Progenitor cell of endocrine pancreas (in vitro differentiated cells): Measurements from ENCODE around the gene CKB. TPM values are rescaled to one million over a fixed set of nuclear protein-coding genes. Genes with fewer than 3 reads are reported as not detected.
A peak's percentile ranks its signal among the peaks of the same experiment; 100 is the strongest.

Experiments used
- DNase-seq: peaks from one replicate; pipeline ENCODE4 v3.0.0; 2021; ENCODE audit warnings: low spot score; ENCODE audit not compliant: unreplicated experiment
- H3K27ac Mint-ChIP-seq: 2 replicates; pipeline ENCODE4 v1.8.0; 2021; ENCODE audit warnings: mild to moderate bottlenecking, moderate library complexity, mixed read lengths
- H3K27me3 Mint-ChIP-seq: 2 replicates; pipeline ENCODE4 v1.8.0; 2021; ENCODE audit warnings: mixed read lengths
- H3K36me3 Mint-ChIP-seq: 2 replicates; pipeline ENCODE4 v1.8.0; 2022; ENCODE audit warnings: mixed read lengths; ENCODE audit not compliant: insufficient read depth
- H3K4me1 Mint-ChIP-seq: 2 replicates; pipeline ENCODE4 v1.8.0; 2021; ENCODE audit warnings: low read depth, mixed read lengths
- H3K4me3 Mint-ChIP-seq: 2 replicates; pipeline ENCODE4 v1.8.0; 2021; ENCODE audit warnings: low read depth, mild to moderate bottlenecking, moderate library complexity, mixed read lengths
- H3K9me3 Mint-ChIP-seq: 2 replicates; pipeline ENCODE4 v1.8.0; 2021; ENCODE audit warnings: low read depth, mixed read lengths
- CTCF ChIP-seq: fragments of 200-600 bp; sonication (generic); IDR thresholded peaks from one replicate; pipeline ENCODE4 v1.5.0; 2021; ENCODE audit warnings: antibody characterized with exemption, mild to moderate bottlenecking; ENCODE audit not compliant: unreplicated experiment
- total RNA-seq: library from RNA; stranded (reverse); gene quantifications from 2 replicates; pipeline ENCODE4 v1.2.1, GENCODE V29; 2021

The CKB gene
- total RNA-seq, 1 donor from 2014 or later, result 983 TPM

GRCh38 chr14:103558071-103558882 lies 35.6 kb upstream of the CKB start:
- TF ChIP-seq CTCF, result no peak

DNA sequence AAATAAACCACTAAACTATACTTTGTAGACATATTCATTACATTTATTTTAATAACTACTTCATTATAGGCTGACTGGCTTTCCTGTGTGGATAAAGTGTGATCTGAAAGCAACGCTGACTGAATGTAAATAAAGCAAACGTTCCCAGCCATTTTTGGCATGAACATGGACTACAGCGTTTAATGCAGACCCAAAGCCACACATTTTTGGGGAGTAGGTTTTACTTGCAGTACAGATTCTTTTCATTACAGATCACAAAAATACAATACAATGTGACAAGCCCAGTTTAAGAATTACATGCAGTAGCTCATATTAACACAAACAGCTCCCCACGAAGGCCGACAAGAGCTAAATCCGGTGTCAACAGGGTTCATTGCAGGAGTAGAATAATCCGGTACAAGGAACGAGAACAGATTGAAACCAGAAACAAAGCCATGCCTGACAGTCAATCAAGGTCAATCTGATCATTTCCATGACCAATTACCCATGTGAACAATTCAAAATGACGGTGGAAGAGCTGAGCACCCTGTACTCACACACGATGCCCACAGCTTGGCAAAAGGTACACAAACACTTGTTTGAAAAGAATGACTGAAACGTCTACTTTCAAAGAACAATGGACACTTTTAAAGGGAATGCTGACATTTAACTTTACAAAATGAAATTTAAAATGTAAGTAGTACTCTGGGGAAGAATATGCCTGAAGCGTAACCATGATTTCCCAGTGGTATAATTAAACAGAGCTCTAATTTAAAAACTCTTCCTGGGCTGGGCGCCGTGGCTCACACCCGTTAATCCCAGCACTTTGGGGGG lies 34.5 kb upstream of the CKB start:
- Mint-ChIP-seq H3K27ac (peak overlapping the region; percentile 71), H3K4me1 (peaks cover 14% of the 10 kb centered on the region)
- no peak for TF ChIP-seq CTCF

More at GRCh38 chr14:103558071-103558882, 35.6 kb upstream of the CKB start:
- H3K27ac Mint-ChIP-seq, result no peak overlapping the region
- no peak for DNase-seq
- no peaks in the 10 kb centered on the region for H3K9me3 Mint-ChIP-seq
- peaks cover 14% of the 10 kb centered on the region for H3K4me1 Mint-ChIP-seq
- no peaks in the 10 kb centered on the region for H3K27me3 Mint-ChIP-seq
- peaks cover 10% of the 10 kb centered on the region for H3K36me3 Mint-ChIP-seq
- H3K4me3 Mint-ChIP-seq, result no peak overlapping the region

DNA sequence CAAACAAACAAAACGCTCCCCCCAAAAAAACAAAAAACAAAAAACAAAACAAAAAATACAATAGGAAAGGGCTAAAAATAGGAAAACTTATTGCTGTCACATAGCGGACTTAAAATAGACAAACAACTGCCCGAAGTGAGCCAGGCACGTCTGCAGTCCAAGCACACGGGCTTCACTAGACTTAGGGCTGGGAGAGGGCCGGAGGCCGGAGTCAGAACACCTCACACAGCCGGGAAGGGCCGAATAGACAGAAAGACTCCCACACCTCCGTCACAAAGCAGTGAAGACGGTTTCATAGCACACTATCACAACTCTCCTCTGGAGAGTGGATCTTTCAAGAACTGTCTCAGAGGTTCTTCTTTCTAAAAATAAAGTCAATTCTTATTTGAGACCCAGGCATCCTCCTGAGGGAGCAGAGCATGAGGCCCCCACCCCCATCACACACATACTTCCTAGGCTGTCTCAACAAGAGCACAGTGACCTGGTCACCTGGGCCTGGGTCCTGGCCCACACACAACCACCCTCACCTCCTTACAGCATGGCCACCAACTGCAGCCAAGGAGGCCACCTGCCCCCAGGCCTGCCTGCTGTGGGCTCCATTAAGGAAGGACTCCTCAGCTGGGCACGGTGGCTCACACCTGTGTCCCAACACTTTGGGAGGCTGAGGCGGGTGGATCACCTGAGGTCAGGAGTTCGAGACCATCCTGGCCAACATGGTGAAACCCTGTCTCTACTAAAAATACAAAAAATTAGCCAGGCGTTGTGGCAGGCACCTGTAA lies 33.1 kb upstream of the CKB start:
- DNase-seq, result no peak
- Mint-ChIP-seq H3K4me1 (peaks cover 3% of the 10 kb centered on the region), H3K27me3 (no peaks in the 10 kb centered on the region), H3K36me3 (peaks cover 10% of the 10 kb centered on the region), H3K4me3 (no peak overlapping the region), H3K27ac (peak overlapping the region; percentile 21), H3K9me3 (no peaks in the 10 kb centered on the region)
- TF ChIP-seq CTCF, result no peak

More for the DNA sequence above, 34.5 kb upstream of the CKB start:
- Mint-ChIP-seq H3K36me3 (peaks cover 10% of the 10 kb centered on the region), H3K9me3 (no peaks in the 10 kb centered on the region), H3K4me3 (no peak overlapping the region), H3K27me3 (no peaks in the 10 kb centered on the region)
- DNase-seq, result no peak

GRCh38 chr14:103552846-103553210 lies 30.2 kb upstream of the CKB start:
- no peak for DNase-seq
- Mint-ChIP-seq H3K4me3 (no peak overlapping the region), H3K27ac (no peak overlapping the region), H3K27me3 (no peaks in the 10 kb centered on the region), H3K4me1 (peaks cover 5% of the 10 kb centered on the region), H3K9me3 (no peaks in the 10 kb centered on the region), H3K36me3 (no peaks in the 10 kb centered on the region)
- TF ChIP-seq CTCF, result no peak
